ENCODE results near the gene ZFR2.
A peak's percentile ranks its signal among the peaks of the same experiment; 100 is the strongest.
"Not testable (repeated sequence)": the region's sequence is repeated elsewhere in the genome, so short reads cannot be mapped to it uniquely, and the experiment has no call there.

Gene ZFR2

DNA sequence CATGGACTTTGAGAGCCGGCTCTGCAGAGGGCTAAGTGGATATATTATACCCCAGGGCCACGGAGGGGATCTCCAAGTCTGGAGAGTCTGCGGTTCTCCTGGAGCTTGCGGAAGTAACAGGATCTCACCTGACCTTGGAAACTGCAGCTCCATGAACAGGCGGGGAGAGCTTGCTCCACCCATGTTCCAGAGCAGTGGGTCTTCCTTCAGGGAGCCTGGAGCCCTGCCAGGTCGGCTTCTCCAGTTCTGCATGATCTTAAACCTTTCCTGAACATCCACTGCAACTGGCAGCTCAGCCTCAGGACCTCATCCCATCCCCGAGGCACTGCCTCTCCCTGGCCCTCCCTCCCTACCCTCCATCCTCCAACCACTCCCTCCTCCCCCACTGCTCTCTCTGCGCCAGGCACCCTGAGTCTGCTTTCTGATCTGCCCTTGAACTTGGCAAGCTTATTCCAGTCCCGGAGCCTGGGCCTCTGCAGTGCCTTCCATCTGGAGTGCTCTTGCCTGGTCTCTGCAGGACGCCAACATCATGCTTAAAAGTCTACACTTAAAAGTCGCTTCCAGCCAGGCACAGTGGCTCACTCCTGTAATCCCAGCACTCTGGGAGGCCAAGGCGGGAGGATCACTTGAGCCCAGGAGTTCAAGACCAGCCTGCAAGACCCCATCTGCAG lies 24.8 kb upstream of the ZFR2 start:
- no peak for TF ChIP-seq CTCF (IDR thresholded peaks at IDR 0.05; ENCODE audit: borderline replicate concordance, insufficient read depth, low read depth, low read length)
- H3K4me3 ChIP-seq (ENCODE audit: low read depth, low read length): no peak overlapping the region

- no peak overlapping the region for H3K4me3 ChIP-seq (ENCODE audit: low read depth, low read length)
- TF ChIP-seq CTCF (IDR thresholded peaks at IDR 0.05; ENCODE audit: borderline replicate concordance, insufficient read depth, low read depth, low read length): no peak
Measured at GRCh38 chr19:3890591-3890990, 21.8 kb upstream of the ZFR2 start.

DNA sequence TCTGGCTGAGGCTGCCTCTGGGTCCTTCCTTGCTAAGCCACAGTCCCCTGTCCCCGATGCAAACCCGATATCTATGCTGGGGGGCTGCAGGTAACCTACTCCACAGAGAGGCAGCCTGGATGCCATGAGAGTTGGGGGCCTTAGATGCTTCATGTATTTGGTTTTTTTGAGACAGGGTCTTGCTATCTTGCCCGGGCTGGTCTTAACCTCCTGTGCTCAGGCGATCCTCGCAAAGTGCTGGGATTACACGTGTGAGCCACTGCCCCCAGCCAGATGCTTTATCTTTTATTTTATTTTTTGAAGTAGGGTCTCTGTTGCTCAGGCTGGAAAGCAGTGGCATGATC lies 13.2 kb upstream of the ZFR2 start:
- no peak for TF ChIP-seq CTCF (IDR thresholded peaks at IDR 0.05; ENCODE audit: borderline replicate concordance, insufficient read depth, low read depth, low read length)
- no peak overlapping the region for H3K4me3 ChIP-seq (ENCODE audit: low read depth, low read length)

GRCh38 chr19:3881272-3882040 lies 12.6 kb upstream of the ZFR2 start:
- no peak overlapping the region for H3K4me3 ChIP-seq (ENCODE audit: low read depth, low read length)
- no peak for TF ChIP-seq CTCF (IDR thresholded peaks at IDR 0.05; ENCODE audit: borderline replicate concordance, insufficient read depth, low read depth, low read length)

- TF ChIP-seq CTCF (IDR thresholded peaks at IDR 0.05; ENCODE audit: borderline replicate concordance, insufficient read depth, low read depth, low read length): no peak
- no peak within 1 kb of the TSS for H3K4me3 ChIP-seq (ENCODE audit: low read depth, low read length)
Measured at GRCh38 chr19:3880471-3881271, 11.8 kb upstream of the ZFR2 start, which contains the start of gene ATCAY. TSS of gene ATCAY (plus strand) at chr19:3880685. CDS start at chr19:3885768, 5,083 bp downstream.

DNA sequence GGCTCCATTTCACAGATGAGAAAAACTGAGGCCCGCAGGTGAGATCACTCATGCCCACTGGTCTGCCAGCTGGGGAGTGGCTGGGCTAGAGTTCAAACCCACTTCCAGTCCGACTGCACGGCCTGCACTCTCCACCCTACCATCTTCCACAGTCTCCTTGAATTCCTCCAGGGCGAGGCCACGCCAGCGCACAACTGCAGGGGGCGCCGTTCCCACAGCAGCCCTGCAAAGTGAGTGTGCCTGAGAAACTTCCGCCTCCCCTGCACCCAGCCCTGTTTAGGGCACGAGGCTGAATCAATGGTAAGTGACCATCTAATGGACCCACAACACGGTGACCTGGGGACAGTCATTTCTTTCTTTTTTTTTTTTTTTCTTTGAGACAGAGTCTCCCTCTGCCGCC lies 10.8 kb upstream of the ZFR2 start:
- H3K4me3 ChIP-seq (ENCODE audit: low read depth, low read length): no peak overlapping the region
- TF ChIP-seq CTCF (IDR thresholded peaks at IDR 0.05; ENCODE audit: borderline replicate concordance, insufficient read depth, low read depth, low read length): 0 out of 2 replicates have a peak, but pooled peaks have one; percentile 34

DNA sequence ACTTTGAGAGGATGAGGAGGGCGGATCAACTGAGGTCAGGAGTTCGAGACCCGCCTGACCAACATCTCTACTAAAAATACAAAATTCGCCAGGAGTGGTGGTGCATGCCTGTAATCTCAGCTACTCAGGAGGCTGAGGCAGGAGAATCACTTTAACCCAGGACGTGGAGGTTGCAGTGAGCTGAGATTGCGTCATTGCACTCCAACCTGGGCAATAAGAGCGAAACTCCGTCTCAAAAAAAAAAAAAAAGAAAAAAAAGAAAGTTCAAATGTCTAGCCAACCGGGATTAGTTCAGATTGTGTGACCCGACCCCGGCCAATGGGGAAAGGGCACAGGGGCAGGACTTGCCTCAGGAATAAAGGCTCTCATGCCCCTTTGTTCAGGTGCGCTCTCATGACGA lies 5.9 kb upstream of the ZFR2 start:
- not testable (repeated sequence) for H3K4me3 ChIP-seq (ENCODE audit: low read depth, low read length)
